ENCODE data around the gene NQO1.

Gene NQO1

DNA sequence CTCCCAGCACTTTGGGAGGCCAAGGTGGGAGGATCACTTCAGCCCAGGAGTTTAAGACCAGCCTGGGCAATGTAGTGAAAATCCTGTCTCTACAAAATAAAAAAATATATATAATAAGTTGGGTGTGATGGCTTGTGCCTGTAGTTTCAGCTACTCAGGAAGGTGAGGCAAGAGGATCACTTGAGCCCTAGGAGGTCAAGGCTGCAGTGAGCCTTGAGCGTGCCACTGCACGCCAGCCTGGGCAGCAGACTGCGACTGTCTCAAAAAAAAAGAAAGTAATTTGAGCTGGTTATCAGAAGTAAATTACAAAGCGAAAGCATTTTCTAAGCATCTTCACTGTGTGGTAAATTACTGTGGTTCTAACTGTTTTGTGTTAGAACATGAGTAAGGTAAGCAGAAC, 66.2 kb downstream of the NQO1 start:
- Histone ChIP-seq H3K36me3 (ENCODE audit: insufficient read depth, insufficient read length, low read length) (peaks cover 68% of the 10 kb centered on the region), H3K9me3 (ENCODE audit: insufficient read depth, low read length) (no peaks in the 10 kb centered on the region), H3K4me1 (ENCODE audit: insufficient read depth, insufficient read length) (no peaks in the 10 kb centered on the region), H3K9ac (ENCODE audit: insufficient read length, low read depth) (no peak overlapping the region), H3K4me3 (ENCODE audit: insufficient read length, low read depth) (no peak overlapping the region), H3K27me3 (ENCODE audit: insufficient read depth, insufficient read length) (no peaks in the 10 kb centered on the region)
- TF ChIP-seq ZNF274 (IDR thresholded peaks at IDR 0.05; ENCODE audit: low read depth, low read length) (no peak), YY1 (IDR thresholded peaks at IDR 0.05; ENCODE audit: insufficient read depth, insufficient read length) (no peak), SUZ12 (IDR thresholded peaks at IDR 0.05; ENCODE audit: extremely low read depth, insufficient read depth, insufficient read length) (no peak)
- no peak for DNase-seq (ENCODE audit: low read depth, low spot score)

All from NT2/D1 (cell line).